Stimulated activated naive B cell treated with anti-CD40 and anti-IgM and Interleukin-4, amounts not matched to agents 10 μg/mL and 1 μg/mL and 100 μg/mL, for 72 hours (primary cell): ENCODE results near the gene TECTA.

Experiments
- ATAC-seq, 2 donors: fragments of 150-1000 bp; cut with Tn5 transposase; replicated peaks; 2 replicates each; pipeline ENCODE4 v1.10.0; 2021; ENCODE audit warnings: moderate library complexity in 1 of 2
- DNase-seq: peaks from one replicate; pipeline ENCODE4 v3.0.0; 2021
- H3K27ac Mint-ChIP-seq: one replicate; pipeline ENCODE4 v1.8.0; 2022; ENCODE audit warnings: mild to moderate bottlenecking, mixed read lengths
- H3K27me3 Mint-ChIP-seq, 2 donors: one replicate each; pipeline ENCODE4 v1.8.0; 2022; ENCODE audit warnings: mixed read lengths in 2 of 2
- H3K36me3 Mint-ChIP-seq, 2 donors: one replicate each; pipeline ENCODE4 v1.8.0; 2022; ENCODE audit warnings: mixed read lengths in 2 of 2, mild to moderate bottlenecking in 1 of 2
- H3K4me1 Mint-ChIP-seq, 2 donors: one replicate each; pipeline ENCODE4 v1.8.0; 2022; ENCODE audit warnings: mixed read lengths in 2 of 2, mild to moderate bottlenecking in 1 of 2
- H3K4me3 Mint-ChIP-seq, 2 donors: one replicate each; pipeline ENCODE4 v1.8.0; 2022; ENCODE audit warnings: mild to moderate bottlenecking in 2 of 2, mixed read lengths in 2 of 2, moderate library complexity in 1 of 2
- H3K9me3 Mint-ChIP-seq, 2 donors: one replicate each; pipeline ENCODE4 v1.8.0; 2022; ENCODE audit warnings: mixed read lengths in 2 of 2, mild to moderate bottlenecking in 1 of 2

Gene TECTA

DNA sequence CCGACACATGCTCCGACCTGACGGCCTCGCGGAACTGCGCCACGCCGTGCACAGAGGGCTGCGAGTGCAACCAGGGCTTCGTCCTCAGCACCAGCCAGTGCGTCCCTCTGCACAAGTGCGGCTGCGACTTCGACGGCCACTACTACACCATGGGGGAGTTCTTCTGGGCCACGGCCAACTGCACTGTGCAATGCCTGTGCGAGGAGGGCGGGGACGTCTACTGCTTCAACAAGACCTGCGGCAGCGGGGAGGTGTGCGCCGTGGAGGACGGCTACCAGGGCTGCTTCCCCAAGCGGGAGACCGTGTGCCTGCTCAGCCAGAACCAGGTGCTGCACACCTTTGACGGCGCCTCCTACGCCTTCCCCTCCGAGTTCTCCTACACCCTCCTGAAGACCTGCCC is 26.8 kb downstream of the TECTA start:
- no peak for DNase-seq
- Mint-ChIP-seq H3K4me1 (no peaks in the 10 kb centered on the region), H3K9me3 (peaks cover 0 to 5% of the 10 kb centered on the region in 2 donors), H3K27ac (no peak overlapping the region), H3K36me3 (no peaks in the 10 kb centered on the region), H3K4me3 (no peak overlapping the region), H3K27me3 (peaks cover 0 to 13% of the 10 kb centered on the region in 2 donors)
- no peak for ATAC-seq

DNA sequence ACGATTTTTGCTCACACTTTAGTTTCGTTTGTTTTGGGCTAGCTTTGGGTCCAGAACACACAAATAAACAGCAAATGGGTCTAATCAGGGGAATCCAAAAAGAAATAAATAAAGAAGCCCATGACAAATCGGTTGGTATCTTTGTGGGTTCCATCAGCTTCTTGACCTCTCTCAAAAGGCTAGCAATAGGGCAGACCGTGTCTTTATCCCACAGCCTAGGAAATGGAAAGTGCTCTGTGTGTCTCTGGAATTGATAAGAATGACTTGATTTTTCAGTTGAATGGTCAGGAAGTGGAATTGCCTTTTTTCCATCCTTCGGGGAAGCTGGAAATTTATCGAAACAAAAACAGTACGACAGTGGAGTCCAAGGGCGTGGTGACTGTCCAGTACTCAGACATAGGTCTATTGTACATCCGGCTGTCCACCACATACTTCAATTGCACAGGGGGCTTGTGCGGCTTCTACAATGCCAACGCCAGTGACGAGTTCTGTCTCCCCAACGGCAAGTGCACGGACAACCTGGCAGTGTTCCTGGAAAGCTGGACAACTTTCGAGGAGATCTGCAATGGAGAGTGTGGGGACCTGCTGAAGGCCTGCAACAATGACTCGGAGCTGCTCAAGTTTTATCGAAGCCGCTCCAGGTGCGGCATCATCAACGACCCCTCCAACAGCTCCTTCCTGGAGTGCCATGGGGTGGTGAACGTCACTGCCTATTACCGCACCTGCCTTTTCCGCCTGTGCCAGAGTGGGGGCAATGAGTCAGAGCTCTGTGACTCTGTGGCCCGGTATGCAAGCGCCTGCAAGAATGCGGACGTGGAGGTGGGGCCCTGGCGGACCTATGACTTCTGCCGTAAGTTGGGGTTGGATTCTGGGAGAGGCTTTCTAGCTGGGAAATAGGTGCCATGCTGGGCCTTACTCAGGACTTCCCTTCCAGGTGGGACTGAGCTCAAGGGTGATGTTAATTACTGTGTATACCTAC is 28.6 kb downstream of the TECTA start:
- H3K27me3 Mint-ChIP-seq: peaks cover 0 to 15% of the 10 kb centered on the region in 2 donors
- no peaks in the 10 kb centered on the region for H3K4me1 Mint-ChIP-seq

GRCh38 chr11:121131656-121132055 is 30.6 kb downstream of the TECTA start:
- Mint-ChIP-seq H3K36me3 (no peaks in the 10 kb centered on the region), H3K27ac (no peak overlapping the region), H3K27me3 (peaks cover 0 to 12% of the 10 kb centered on the region in 2 donors), H3K4me1 (no peaks in the 10 kb centered on the region), H3K4me3 (no peak overlapping the region), H3K9me3 (no peaks in the 10 kb centered on the region)
- ATAC-seq: no peak
- no peak for DNase-seq

More for the DNA sequence above, 28.6 kb downstream of the TECTA start:
- no peak overlapping the region for H3K27ac Mint-ChIP-seq
- DNase-seq (no peak), ATAC-seq (no peak)
- no peak overlapping the region for H3K4me3 Mint-ChIP-seq
- no peaks in the 10 kb centered on the region for H3K36me3 Mint-ChIP-seq
- no peaks in the 10 kb centered on the region for H3K9me3 Mint-ChIP-seq

DNA sequence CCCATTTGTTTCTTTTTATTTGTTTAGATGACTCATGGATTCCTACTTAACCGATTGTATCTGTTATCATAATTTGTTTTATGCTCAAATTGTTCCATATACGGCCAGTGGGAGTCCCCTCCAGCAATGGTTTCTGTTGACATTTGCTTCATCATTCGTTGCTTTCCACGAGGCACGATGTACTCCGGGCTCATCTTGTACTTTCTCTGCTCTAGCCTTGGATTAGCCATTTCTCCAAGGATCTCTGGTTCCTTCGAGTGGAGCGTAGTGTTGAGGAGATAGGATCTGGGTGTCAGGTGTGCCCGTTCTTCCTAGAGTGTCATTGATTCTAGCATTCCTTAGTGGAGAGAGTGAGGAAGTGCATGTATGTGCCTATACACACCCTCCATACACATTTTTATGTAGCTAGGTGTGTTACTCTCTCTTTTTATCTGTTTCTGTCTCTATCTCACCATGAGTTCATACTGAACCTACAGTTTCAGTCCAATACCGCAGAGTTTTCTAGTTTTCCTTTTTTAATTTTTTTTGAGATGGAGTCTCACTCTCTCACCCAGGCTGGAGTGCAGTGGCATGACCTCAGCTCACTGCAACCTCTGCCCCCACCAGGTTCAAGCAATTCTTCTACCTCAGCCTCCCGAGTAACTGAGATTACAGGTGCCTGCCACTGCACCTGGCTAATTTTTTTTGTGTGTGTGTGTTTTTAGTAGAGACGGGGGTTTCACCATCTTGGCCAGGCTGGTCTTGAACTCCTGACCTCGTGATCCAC is 31.4 kb downstream of the TECTA start:
- Mint-ChIP-seq H3K9me3 (no peaks in the 10 kb centered on the region), H3K27ac (no peak overlapping the region)

GRCh38 chr11:121134741-121135312 is 33.8 kb downstream of the TECTA start:
- Mint-ChIP-seq H3K27me3 (peaks cover 0 to 6% of the 10 kb centered on the region in 2 donors), H3K4me1 (no peaks in the 10 kb centered on the region), H3K27ac (no peak overlapping the region), H3K36me3 (no peaks in the 10 kb centered on the region), H3K9me3 (no peaks in the 10 kb centered on the region), H3K4me3 (no peak overlapping the region)
- DNase-seq (no peak), ATAC-seq (no peak)

More for the DNA sequence above, 31.4 kb downstream of the TECTA start:
- Mint-ChIP-seq H3K4me1 (no peaks in the 10 kb centered on the region), H3K36me3 (no peaks in the 10 kb centered on the region), H3K27me3 (peaks cover 0 to 12% of the 10 kb centered on the region in 2 donors), H3K4me3 (no peak overlapping the region)
- ATAC-seq (no peak), DNase-seq (no peak)

DNA sequence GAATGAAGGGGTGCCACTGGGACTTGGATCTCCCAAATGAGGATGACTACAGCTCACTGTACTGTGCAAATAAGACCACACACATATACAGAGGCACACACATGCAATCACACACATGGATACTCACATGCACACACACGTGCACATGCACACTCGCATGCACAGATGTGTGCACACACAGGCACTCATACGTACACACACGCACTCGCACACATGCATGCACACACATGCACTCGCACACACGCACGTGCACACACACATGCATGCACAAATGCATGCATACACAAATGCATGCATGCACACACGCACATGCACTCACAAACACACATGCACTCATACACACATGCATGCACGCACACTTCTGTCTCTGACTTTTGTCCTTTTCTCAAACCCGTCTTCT is 36.0 kb downstream of the TECTA start:
- Mint-ChIP-seq H3K27me3 (peaks cover 0 to 6% of the 10 kb centered on the region in 2 donors), H3K27ac (no peak overlapping the region), H3K36me3 (no peaks in the 10 kb centered on the region), H3K9me3 (no peaks in the 10 kb centered on the region), H3K4me3 (no peak overlapping the region), H3K4me1 (no peaks in the 10 kb centered on the region)
- DNase-seq: no peak
- ATAC-seq: no peak

- Mint-ChIP-seq H3K4me3 (no peak overlapping the region), H3K27me3 (peaks cover 4 to 6% of the 10 kb centered on the region in 2 donors), H3K9me3 (no peaks in the 10 kb centered on the region), H3K36me3 (no peaks in the 10 kb centered on the region), H3K4me1 (no peaks in the 10 kb centered on the region), H3K27ac (no peak overlapping the region)
- DNase-seq: no peak
- no peak for ATAC-seq
These were observed 37.2 kb downstream of the TECTA start for GRCh38 chr11:121138259-121138658.

GRCh38 chr11:121140369-121140768 is 39.3 kb downstream of the TECTA start:
- H3K27ac Mint-ChIP-seq: no peak overlapping the region
- H3K4me1 Mint-ChIP-seq: no peaks in the 10 kb centered on the region
- no peak for ATAC-seq
- no peak overlapping the region for H3K4me3 Mint-ChIP-seq
- peaks cover 0 to 8% of the 10 kb centered on the region in 2 donors for H3K27me3 Mint-ChIP-seq
- no peaks in the 10 kb centered on the region for H3K36me3 Mint-ChIP-seq
- DNase-seq: no peak
- no peaks in the 10 kb centered on the region for H3K9me3 Mint-ChIP-seq

- DNase-seq: no peak
- no peaks in the 10 kb centered on the region for H3K36me3 Mint-ChIP-seq
These were observed 40.0 kb downstream of the TECTA start for GRCh38 chr11:121141066-121141465.

GRCh38 chr11:121143921-121144320 is 42.9 kb downstream of the TECTA start:
- H3K4me3 Mint-ChIP-seq: no peak overlapping the region

More at GRCh38 chr11:121141066-121141465, 40.0 kb downstream of the TECTA start:
- H3K4me3 Mint-ChIP-seq: no peak overlapping the region
- no peaks in the 10 kb centered on the region for H3K9me3 Mint-ChIP-seq
- no peak overlapping the region for H3K27ac Mint-ChIP-seq
- no peaks in the 10 kb centered on the region for H3K4me1 Mint-ChIP-seq
- no peak for ATAC-seq
- peaks cover 0 to 8% of the 10 kb centered on the region in 2 donors for H3K27me3 Mint-ChIP-seq

GRCh38 chr11:121144723-121145122 is 43.7 kb downstream of the TECTA start:
- H3K4me1 Mint-ChIP-seq: no peaks in the 10 kb centered on the region
- H3K9me3 Mint-ChIP-seq: no peaks in the 10 kb centered on the region
- no peaks in the 10 kb centered on the region for H3K36me3 Mint-ChIP-seq
- no peak overlapping the region for H3K4me3 Mint-ChIP-seq
- peaks cover 0 to 8% of the 10 kb centered on the region in 2 donors for H3K27me3 Mint-ChIP-seq
- H3K27ac Mint-ChIP-seq: no peak overlapping the region
- DNase-seq (no peak), ATAC-seq (no peak)

More at GRCh38 chr11:121143921-121144320, 42.9 kb downstream of the TECTA start:
- no peak for DNase-seq
- Mint-ChIP-seq H3K4me1 (no peaks in the 10 kb centered on the region), H3K36me3 (no peaks in the 10 kb centered on the region), H3K9me3 (no peaks in the 10 kb centered on the region), H3K27me3 (peaks cover 0 to 8% of the 10 kb centered on the region in 2 donors), H3K27ac (no peak overlapping the region)
- no peak for ATAC-seq

GRCh38 chr11:121145826-121146225 is 44.8 kb downstream of the TECTA start:
- Mint-ChIP-seq H3K9me3 (no peaks in the 10 kb centered on the region), H3K4me3 (no peak overlapping the region), H3K27me3 (peaks cover 0 to 8% of the 10 kb centered on the region in 2 donors), H3K36me3 (peaks cover 0 to 2% of the 10 kb centered on the region in 2 donors), H3K4me1 (no peaks in the 10 kb centered on the region), H3K27ac (no peak overlapping the region)
- no peak for DNase-seq
- no peak for ATAC-seq

- Mint-ChIP-seq H3K27me3 (peaks cover 0 to 1% of the 10 kb centered on the region in 2 donors), H3K4me3 (no peak overlapping the region), H3K4me1 (no peaks in the 10 kb centered on the region), H3K27ac (no peak overlapping the region), H3K36me3 (peaks cover 0 to 2% of the 10 kb centered on the region in 2 donors), H3K9me3 (no peaks in the 10 kb centered on the region)
- no peak for ATAC-seq
- no peak for DNase-seq
These were observed 48.1 kb downstream of the TECTA start for GRCh38 chr11:121149116-121149515.

GRCh38 chr11:121151207-121151688 is 50.2 kb downstream of the TECTA start:
- H3K36me3 Mint-ChIP-seq: peaks cover 0 to 2% of the 10 kb centered on the region in 2 donors
- H3K4me3 Mint-ChIP-seq: no peak overlapping the region
- no peaks in the 10 kb centered on the region for H3K4me1 Mint-ChIP-seq
- ATAC-seq (no peak), DNase-seq (no peak)
- no peak overlapping the region for H3K27ac Mint-ChIP-seq
- no peaks in the 10 kb centered on the region for H3K27me3 Mint-ChIP-seq
- H3K9me3 Mint-ChIP-seq: no peaks in the 10 kb centered on the region
